ENCODE measurements around the gene GNAT1.
A peak's percentile ranks its signal among the peaks of the same experiment; 100 is the strongest.

DNA sequence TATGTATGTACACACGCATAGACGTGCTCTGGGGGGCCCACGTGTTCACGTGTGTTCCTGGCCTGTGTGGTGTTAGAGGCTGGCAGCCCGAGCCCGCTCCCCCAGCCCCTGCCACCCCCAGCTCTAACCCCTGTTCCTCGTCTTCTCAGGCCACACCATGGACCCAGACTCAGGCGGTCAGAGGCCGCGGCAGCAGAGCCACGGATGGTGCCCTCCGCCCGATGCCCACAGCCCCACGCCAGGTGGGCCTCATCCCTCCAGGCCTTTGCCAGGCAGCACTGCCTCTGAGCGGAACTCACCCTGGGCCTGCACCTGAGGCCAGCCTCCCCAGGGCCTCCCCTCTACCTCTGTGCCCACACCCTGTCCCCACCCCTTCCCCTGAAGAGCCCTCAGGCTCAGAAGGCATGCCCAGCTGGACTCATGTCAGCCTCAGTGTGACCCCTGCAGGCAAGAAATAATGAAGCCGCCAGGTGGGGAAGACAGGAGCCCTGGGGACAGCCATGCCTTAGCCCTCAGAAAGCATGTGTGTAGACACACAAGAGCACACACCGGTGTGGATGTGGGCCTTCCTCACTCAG is 16.4 kb upstream of the GNAT1 start:
- no peak for TF ChIP-seq POLR2A (IDR thresholded peaks at IDR 0.05)
- TF ChIP-seq, protein P1, sequence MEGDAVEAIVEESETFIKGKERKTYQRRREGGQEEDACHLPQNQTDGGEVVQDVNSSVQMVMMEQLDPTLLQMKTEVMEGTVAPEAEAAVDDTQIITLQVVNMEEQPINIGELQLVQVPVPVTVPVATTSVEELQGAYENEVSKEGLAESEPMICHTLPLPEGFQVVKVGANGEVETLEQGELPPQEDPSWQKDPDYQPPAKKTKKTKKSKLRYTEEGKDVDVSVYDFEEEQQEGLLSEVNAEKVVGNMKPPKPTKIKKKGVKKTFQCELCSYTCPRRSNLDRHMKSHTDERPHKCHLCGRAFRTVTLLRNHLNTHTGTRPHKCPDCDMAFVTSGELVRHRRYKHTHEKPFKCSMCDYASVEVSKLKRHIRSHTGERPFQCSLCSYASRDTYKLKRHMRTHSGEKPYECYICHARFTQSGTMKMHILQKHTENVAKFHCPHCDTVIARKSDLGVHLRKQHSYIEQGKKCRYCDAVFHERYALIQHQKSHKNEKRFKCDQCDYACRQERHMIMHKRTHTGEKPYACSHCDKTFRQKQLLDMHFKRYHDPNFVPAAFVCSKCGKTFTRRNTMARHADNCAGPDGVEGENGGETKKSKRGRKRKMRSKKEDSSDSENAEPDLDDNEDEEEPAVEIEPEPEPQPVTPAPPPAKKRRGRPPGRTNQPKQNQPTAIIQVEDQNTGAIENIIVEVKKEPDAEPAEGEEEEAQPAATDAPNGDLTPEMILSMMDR (IDR thresholded peaks at IDR 0.05): peak in 2 of 6 experiments; percentile 7 to 20

All from upper lobe of left lung (tissue), 4 donors.